Measurements from ENCODE around the gene HSPA9.

Gene HSPA9

GRCh38 chr5:138602371-138603000 is 27.3 kb upstream of the HSPA9 start:
- no peak for DNase-seq (ENCODE audit: low spot score)
- TF ChIP-seq, protein P1, sequence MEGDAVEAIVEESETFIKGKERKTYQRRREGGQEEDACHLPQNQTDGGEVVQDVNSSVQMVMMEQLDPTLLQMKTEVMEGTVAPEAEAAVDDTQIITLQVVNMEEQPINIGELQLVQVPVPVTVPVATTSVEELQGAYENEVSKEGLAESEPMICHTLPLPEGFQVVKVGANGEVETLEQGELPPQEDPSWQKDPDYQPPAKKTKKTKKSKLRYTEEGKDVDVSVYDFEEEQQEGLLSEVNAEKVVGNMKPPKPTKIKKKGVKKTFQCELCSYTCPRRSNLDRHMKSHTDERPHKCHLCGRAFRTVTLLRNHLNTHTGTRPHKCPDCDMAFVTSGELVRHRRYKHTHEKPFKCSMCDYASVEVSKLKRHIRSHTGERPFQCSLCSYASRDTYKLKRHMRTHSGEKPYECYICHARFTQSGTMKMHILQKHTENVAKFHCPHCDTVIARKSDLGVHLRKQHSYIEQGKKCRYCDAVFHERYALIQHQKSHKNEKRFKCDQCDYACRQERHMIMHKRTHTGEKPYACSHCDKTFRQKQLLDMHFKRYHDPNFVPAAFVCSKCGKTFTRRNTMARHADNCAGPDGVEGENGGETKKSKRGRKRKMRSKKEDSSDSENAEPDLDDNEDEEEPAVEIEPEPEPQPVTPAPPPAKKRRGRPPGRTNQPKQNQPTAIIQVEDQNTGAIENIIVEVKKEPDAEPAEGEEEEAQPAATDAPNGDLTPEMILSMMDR (IDR thresholded peaks at IDR 0.05; ENCODE audit: extremely low read depth, missing control alignments) = no peak

DNA sequence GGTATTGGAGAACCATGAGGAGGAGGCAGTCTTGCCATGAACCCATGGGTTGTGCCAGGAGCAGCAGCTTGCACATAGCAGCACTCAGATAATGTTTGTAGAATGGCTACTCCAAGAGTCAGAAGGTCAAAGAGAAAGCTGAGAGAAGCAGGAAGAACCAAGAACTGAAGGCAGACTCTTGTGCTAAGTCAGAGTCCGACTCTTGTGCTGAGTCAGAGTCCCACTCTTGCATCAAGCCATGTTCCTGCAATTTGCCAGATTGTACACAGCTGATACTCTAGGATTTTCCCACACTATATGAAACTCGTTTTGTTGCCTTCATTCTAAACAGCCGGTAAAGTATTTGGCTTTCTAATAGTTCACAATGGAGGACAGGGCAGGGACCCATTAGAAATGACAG is 26.2 kb upstream of the HSPA9 start:
- TF ChIP-seq, protein P1 (IDR thresholded peaks at IDR 0.05; ENCODE audit: extremely low read depth, missing control alignments) = no peak
- DNase-seq (ENCODE audit: low spot score) = no peak

- DNase-seq (ENCODE audit: low spot score) = no peak
- TF ChIP-seq, protein P1 (IDR thresholded peaks at IDR 0.05; ENCODE audit: extremely low read depth, missing control alignments) = no peak
Measured at GRCh38 chr5:138600446-138600845, 25.2 kb upstream of the HSPA9 start.

DNA sequence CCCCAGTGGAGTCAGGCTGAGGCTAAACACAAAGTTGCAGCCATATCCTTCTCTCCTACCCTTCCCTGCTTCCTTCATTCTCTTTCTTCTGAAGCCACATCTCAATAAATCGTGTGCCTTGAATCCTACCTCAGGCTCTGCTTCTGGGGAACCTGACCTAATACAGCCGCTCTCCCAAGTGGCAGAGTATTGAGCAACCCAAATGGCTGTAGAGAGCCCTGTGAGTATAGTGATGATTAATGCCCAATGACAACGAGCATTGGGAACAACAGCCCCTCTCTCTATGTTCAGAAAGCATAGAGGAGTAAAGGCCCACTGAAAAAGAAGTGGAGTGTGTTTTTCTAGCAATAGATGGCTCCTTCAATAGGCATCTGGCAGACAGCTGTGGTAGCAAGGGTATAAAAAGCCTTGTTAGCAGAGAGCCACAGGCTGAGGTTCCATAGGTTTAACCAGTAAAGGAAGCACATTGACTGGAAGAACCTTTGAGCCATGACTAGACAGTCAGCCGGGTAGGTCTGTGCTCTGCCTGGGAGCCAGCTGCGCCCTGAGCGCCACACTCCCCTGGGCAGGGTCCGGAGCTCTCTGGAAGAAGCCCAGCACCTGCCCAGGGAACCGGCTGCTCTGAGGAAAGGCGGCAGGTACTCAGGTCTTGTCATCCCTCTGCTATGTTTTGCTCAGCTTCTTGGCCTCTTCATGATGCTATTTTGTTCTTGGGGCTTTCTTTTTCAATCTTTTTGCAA is 22.6 kb upstream of the HSPA9 start:
- no peak for DNase-seq (ENCODE audit: low spot score)

GRCh38 chr5:138596105-138596881 is 21.1 kb upstream of the HSPA9 start:
- no peak for DNase-seq (ENCODE audit: low spot score)

More for the DNA sequence above, 22.6 kb upstream of the HSPA9 start:
- TF ChIP-seq, protein P1 (IDR thresholded peaks at IDR 0.05; ENCODE audit: extremely low read depth, missing control alignments) = no peak

GRCh38 chr5:138595180-138595795 is 20.1 kb upstream of the HSPA9 start:
- TF ChIP-seq, protein P1 (IDR thresholded peaks at IDR 0.05; ENCODE audit: extremely low read depth, missing control alignments) = peak; percentile 4
- no peak for DNase-seq (ENCODE audit: low spot score)

More at GRCh38 chr5:138596105-138596881, 21.1 kb upstream of the HSPA9 start:
- TF ChIP-seq, protein P1 (IDR thresholded peaks at IDR 0.05; ENCODE audit: extremely low read depth, missing control alignments) = no peak

All from GM20000 (cell line).